Vagina (tissue), 2 donors: ENCODE results near the gene IMMP2L.

Source experiments
- CTCF ChIP-seq, 3 experiments: fragments of 450-650 bp in 2 of 3; fragments of 200-600 bp in 1 of 3; sonication (generic) in 1 of 3; IDR thresholded peaks; one replicate each; pipeline ENCODE4 v1.5.1; 2017 to 2019; ENCODE audit warnings: antibody characterized with exemption in 3 of 3, mild to moderate bottlenecking in 2 of 3, moderate library complexity in 2 of 3
- POLR2A ChIP-seq, 2 donors: fragments of 450-650 bp; IDR thresholded peaks; one replicate each; pipeline ENCODE4 v1.6.1; 2017; ENCODE audit warnings: antibody characterized with exemption in 2 of 2, mild to moderate bottlenecking in 2 of 2, moderate library complexity in 2 of 2
- POLR2AphosphoS5 ChIP-seq, 2 donors: sonication (generic); formaldehyde crosslinking; IDR thresholded peaks; one replicate each; pipeline ENCODE4 v1.9.0; 2017; ENCODE audit warnings: antibody characterized with exemption in 2 of 2, mild to moderate bottlenecking in 2 of 2, low read depth in 1 of 2; ENCODE audit not compliant: insufficient read depth in 1 of 2

- no peak for TF ChIP-seq CTCF (IDR thresholded peaks at IDR 0.05)
- no peak for TF ChIP-seq POLR2A (IDR thresholded peaks at IDR 0.05)
- no peak for TF ChIP-seq POLR2AphosphoS5 (IDR thresholded peaks at IDR 0.05; ENCODE audit: insufficient read depth in 1 of 2, low read depth in 1 of 2)
These were observed 474.0 kb downstream of the IMMP2L start for GRCh38 chr7:111088328-111088727.
